ENCODE data around the gene HTD2.
"Not testable (repeated sequence)": the region's sequence is repeated elsewhere in the genome, so short reads cannot be mapped to it uniquely, and the experiment has no call there.

Gene HTD2

DNA sequence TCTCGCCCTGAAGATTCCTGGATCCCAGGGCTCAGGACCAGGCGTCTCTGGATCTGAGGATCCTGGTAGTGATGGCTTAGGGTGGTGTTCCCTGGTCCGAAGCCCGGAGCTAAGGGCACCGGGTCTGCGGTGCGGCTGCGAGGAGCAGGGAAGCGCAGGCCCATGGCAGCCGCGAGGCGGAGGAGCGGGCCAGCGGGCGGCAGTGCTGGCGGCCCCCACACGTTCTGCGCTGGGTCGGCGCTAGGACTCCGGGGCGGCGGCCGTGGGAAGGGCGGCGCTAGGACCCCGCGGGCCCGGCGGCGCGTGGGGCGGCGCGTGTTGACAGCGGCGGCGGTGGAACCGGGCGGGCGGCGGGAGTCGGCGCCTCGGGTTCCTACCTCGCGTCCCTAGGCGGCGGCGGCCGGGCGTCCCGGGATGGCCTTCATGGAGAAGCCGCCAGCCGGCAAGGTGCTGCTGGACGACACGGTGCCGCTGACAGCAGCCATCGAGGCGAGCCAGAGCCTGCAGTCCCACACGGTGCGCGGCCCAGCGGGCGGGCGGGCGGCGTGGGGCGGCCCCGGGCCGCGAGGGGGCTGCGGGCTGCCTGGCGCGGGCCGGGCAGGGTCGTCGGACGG is 26.4 kb downstream of the HTD2 start, which contains the start of gene PXK:
Gene PXK, plus strand, starts transcription at position 318 of the 614 bp plus-strand sequence. Its CDS starts 97 bp downstream, at position 415.
- peak within 1 kb of the TSS; percentile 99 for H3K4me3 Mint-ChIP-seq
- peak within 1 kb of the TSS; percentile 97 for H3K27ac Mint-ChIP-seq
- peaks cover 8% of the 10 kb centered on the region for H3K36me3 Mint-ChIP-seq (ENCODE audit: low read depth)
- H3K9me3 Mint-ChIP-seq: no peaks in the 10 kb centered on the region
- H3K4me1 Mint-ChIP-seq (ENCODE audit: low read depth): peaks cover 34% of the 10 kb centered on the region
- peak; percentile 84 for DNase-seq (ENCODE audit: low spot score)
- no peaks in the 10 kb centered on the region for H3K27me3 Mint-ChIP-seq (ENCODE audit: low read depth)

DNA sequence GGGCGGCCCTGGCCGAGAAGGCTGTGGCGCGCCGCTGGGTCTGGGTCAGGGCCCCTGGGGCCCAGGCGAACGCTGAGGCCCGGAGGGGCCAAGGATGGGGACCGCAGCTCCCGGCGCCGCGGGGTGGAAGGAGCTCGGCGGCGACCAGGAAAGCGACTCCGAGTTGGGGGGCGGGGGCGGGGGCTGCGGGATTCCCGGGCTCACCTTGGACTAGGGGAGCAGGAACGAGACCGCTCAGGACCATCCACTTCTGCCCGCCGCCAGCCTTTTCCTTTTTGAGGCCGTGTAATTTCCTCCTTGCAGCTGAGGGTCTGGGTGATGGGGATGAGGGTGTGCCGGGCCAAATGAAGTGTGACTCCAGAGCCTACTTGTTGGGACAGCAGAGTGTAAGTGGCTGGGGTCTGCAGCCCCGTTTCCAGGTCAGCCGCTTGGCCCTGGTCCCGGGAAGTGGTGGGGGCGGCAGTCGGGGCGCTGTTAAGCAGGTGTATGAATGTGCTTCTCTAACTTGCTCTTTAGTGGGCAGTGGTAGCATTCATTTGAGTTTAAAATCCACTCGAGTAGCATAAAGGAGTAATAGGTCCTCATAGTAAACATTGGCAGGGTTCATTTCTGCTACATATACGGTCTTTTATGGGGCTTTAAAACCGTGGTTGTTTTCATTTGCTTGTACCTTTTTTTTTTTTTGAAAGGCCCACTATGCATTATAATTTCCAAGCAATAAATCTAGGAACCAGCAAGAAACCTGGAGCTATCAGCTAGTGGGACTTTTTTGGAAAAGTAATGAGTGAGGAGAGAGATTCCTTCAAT is 27.1 kb downstream of the HTD2 start:
- H3K4me3 Mint-ChIP-seq: peak overlapping the region; percentile 99
- peak overlapping the region; percentile 97 for H3K27ac Mint-ChIP-seq
- peak; percentile 40 for DNase-seq (ENCODE audit: low spot score)
- no peaks in the 10 kb centered on the region for H3K27me3 Mint-ChIP-seq (ENCODE audit: low read depth)
- H3K9me3 Mint-ChIP-seq: no peaks in the 10 kb centered on the region
- H3K36me3 Mint-ChIP-seq (ENCODE audit: low read depth): peaks cover 11% of the 10 kb centered on the region
- H3K4me1 Mint-ChIP-seq (ENCODE audit: low read depth): peaks cover 34% of the 10 kb centered on the region

DNA sequence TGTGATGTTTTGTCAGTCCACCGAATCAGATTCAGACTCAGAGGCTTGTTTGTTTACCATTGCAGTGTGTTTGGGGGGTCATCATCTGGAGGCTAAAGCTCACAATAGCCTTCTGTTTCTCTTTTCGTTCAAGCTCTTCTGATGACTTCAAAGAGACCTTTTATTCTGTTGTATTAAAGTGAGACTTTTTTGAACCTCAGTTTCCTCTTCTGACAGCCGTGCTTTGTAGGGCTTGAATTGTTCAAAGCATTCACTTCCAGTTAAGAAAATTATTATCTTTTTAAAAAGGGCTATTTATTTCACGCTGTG is 27.6 kb downstream of the HTD2 start:
- Mint-ChIP-seq H3K4me3 (peak overlapping the region; percentile 99), H3K27ac (peak overlapping the region; percentile 97), H3K36me3 (ENCODE audit: low read depth) (peaks cover 15% of the 10 kb centered on the region), H3K9me3 (no peaks in the 10 kb centered on the region), H3K27me3 (ENCODE audit: low read depth) (no peaks in the 10 kb centered on the region), H3K4me1 (ENCODE audit: low read depth) (peaks cover 37% of the 10 kb centered on the region)
- DNase-seq (ENCODE audit: low spot score): no peak

DNA sequence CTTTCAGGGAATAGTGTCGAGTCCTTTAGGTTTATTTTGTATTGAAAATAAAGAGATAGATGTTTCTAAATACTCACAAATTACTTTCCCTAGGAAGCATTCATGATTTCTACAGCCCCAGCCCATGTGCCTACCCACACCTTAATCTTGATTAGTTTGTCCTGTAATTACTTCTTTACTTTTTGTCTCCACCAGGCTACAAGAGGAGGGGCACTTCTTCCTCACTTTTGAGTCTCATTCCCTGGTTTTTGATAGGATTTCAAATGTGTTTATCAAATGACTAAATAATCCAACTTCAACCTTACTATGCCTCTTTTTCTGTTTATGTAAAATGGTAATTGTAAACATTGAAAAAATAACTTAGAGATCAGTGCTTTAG is 28.2 kb downstream of the HTD2 start:
- no peak for DNase-seq (ENCODE audit: low spot score)
- Mint-ChIP-seq H3K36me3 (ENCODE audit: low read depth) (peaks cover 20% of the 10 kb centered on the region), H3K4me1 (ENCODE audit: low read depth) (peaks cover 37% of the 10 kb centered on the region), H3K9me3 (no peaks in the 10 kb centered on the region), H3K4me3 (peak overlapping the region; percentile 99), H3K27me3 (ENCODE audit: low read depth) (no peaks in the 10 kb centered on the region), H3K27ac (peak overlapping the region; percentile 97)

DNA sequence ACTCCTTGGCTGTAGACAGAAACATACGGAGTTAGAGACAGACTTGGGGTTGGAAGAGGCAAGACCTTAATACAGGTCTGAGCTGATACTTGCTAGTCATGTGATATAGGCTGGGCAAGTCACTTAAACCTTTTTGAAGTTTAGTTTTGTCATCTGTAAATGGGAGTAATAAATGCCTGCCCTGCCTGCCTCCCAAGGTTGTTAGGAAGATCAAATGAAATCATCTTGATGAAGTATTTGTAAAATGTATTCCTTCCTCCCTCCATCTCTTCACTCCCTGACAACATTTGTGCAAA is 29.3 kb downstream of the HTD2 start:
- H3K27ac Mint-ChIP-seq: peak overlapping the region; percentile 97

DNA sequence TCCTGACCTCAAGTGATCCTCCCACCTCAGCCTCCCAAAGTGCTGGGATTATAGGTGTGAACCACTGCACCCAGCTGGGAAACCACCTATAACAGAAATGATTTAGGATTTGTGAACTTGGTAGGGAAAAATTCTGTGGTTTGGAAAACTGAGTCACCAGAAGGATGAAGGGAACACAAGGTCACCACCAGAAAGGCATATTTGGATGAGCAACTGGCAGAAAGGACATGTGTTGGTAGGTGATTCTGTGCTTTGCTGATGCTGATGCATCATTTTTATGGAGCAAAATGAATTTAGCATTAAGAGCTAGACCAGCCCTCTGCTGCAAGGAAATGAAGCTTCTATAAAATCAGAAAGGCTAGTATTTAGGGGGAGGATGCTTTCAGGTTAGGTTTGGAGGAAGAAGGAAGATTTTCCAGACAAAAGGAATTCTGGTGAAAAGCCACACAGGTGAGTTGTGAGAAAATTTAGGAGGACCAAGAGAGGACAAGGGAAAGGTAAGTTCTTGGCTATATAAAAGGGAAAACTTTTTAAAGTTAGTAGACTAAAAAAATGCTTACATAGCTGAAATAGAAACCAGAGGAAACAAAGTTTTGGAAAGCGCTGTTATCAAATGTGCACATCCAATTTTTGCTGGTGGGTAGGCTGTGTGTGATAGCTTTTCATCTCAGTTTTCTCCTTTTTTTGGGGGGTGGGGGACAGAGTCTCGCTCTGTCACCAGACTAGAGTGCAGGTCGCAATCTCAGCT is 30.0 kb downstream of the HTD2 start:
- no peak for DNase-seq (ENCODE audit: low spot score)
- peaks cover 30% of the 10 kb centered on the region for H3K36me3 Mint-ChIP-seq (ENCODE audit: low read depth)
- no peaks in the 10 kb centered on the region for H3K27me3 Mint-ChIP-seq (ENCODE audit: low read depth)
- H3K4me1 Mint-ChIP-seq (ENCODE audit: low read depth): peaks cover 44% of the 10 kb centered on the region
- peak overlapping the region; percentile 4 for H3K4me3 Mint-ChIP-seq
- H3K9me3 Mint-ChIP-seq: no peaks in the 10 kb centered on the region
- peak overlapping the region; percentile 49 for H3K27ac Mint-ChIP-seq

More for the DNA sequence above, 29.3 kb downstream of the HTD2 start:
- DNase-seq (ENCODE audit: low spot score): no peak
- Mint-ChIP-seq H3K4me1 (ENCODE audit: low read depth) (peaks cover 37% of the 10 kb centered on the region), H3K27me3 (ENCODE audit: low read depth) (no peaks in the 10 kb centered on the region), H3K9me3 (no peaks in the 10 kb centered on the region), H3K4me3 (peak overlapping the region; percentile 99), H3K36me3 (ENCODE audit: low read depth) (peaks cover 23% of the 10 kb centered on the region)

DNA sequence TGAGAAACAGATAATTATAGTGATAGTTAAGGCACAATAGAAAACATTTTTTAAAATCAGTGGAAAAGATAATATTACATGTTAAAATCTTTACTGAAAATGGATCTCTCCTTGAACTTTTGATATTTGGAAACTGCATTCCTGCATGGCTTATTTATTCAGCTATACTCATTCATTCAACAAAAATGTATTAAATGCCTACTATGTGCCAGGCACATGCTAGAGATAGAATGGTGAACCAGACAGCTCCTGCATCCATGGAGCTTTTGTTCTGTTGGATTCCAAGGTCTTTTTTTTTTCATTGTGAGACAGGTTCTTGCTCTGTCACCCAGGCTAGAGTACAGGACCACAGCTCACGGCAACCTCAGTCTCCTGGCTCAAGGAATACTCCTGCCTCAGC is 30.9 kb downstream of the HTD2 start:
- Mint-ChIP-seq H3K27me3 (ENCODE audit: low read depth) (no peaks in the 10 kb centered on the region), H3K4me1 (ENCODE audit: low read depth) (peaks cover 44% of the 10 kb centered on the region), H3K9me3 (no peaks in the 10 kb centered on the region), H3K36me3 (ENCODE audit: low read depth) (peaks cover 36% of the 10 kb centered on the region), H3K27ac (no peak overlapping the region), H3K4me3 (no peak overlapping the region)
- no peak for DNase-seq (ENCODE audit: low spot score)

GRCh38 chr3:58339146-58339545 is 32.8 kb downstream of the HTD2 start:
- not testable (repeated sequence) for H3K4me3 Mint-ChIP-seq; DNase-seq (ENCODE audit: low spot score); H3K27me3 Mint-ChIP-seq (ENCODE audit: low read depth); H3K9me3 Mint-ChIP-seq
- Mint-ChIP-seq H3K27ac (peak overlapping the region; percentile 47), H3K36me3 (ENCODE audit: low read depth) (peaks cover 38% of the 10 kb centered on the region), H3K4me1 (ENCODE audit: low read depth) (peaks cover 46% of the 10 kb centered on the region)

DNA sequence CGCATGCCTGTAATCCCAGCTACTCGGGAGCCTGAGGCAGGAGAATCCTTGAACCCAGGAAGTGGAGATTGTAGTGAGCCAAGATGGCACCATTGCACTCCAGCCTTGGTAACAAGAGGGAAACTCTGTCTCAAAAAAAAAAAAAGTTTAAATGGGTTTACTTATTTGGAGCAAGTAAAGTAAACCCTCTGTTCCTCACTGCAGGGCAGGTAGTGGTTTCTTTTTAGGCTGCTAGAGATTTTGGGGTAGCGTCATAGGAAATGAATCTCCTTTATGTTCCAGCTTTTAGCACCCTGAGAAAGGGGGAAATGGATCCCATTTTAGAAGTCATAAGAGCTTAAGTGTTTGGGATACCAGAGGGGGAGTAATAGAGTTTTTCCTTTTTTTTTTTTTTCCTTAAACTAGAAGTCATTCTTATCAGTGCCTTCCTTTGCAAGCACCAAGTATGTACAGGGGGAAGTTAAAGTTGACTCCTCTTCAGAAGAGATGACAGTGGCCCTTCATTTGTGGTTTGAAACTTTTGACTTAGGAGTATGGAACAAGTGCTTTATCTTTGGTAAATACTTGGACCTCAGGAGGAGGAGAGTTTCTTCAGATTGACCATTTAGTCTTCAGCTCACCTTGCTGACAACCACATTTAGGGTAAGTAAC is 34.4 kb downstream of the HTD2 start:
- DNase-seq (ENCODE audit: low spot score): no peak
- Mint-ChIP-seq H3K27ac (peak overlapping the region; percentile 24), H3K36me3 (ENCODE audit: low read depth) (peaks cover 36% of the 10 kb centered on the region), H3K27me3 (ENCODE audit: low read depth) (no peaks in the 10 kb centered on the region), H3K4me3 (no peak overlapping the region), H3K4me1 (ENCODE audit: low read depth) (peaks cover 40% of the 10 kb centered on the region), H3K9me3 (no peaks in the 10 kb centered on the region)

- Mint-ChIP-seq H3K4me1 (ENCODE audit: low read depth) (peaks cover 40% of the 10 kb centered on the region), H3K36me3 (ENCODE audit: low read depth) (peaks cover 35% of the 10 kb centered on the region), H3K4me3 (no peak overlapping the region), H3K27ac (no peak overlapping the region), H3K27me3 (ENCODE audit: low read depth) (no peaks in the 10 kb centered on the region), H3K9me3 (no peaks in the 10 kb centered on the region)
- DNase-seq (ENCODE audit: low spot score): no peak
Measured at GRCh38 chr3:58341376-58341775, 35.1 kb downstream of the HTD2 start.

GRCh38 chr3:58342676-58343075 is 36.4 kb downstream of the HTD2 start:
- no peak overlapping the region for H3K27ac Mint-ChIP-seq
- H3K4me1 Mint-ChIP-seq (ENCODE audit: low read depth): peaks cover 43% of the 10 kb centered on the region
- no peaks in the 10 kb centered on the region for H3K9me3 Mint-ChIP-seq
- no peak for DNase-seq (ENCODE audit: low spot score)
- H3K36me3 Mint-ChIP-seq (ENCODE audit: low read depth): peaks cover 39% of the 10 kb centered on the region
- no peak overlapping the region for H3K4me3 Mint-ChIP-seq
- H3K27me3 Mint-ChIP-seq (ENCODE audit: low read depth): no peaks in the 10 kb centered on the region

- no peaks in the 10 kb centered on the region for H3K27me3 Mint-ChIP-seq (ENCODE audit: low read depth)
- H3K4me1 Mint-ChIP-seq (ENCODE audit: low read depth): peaks cover 56% of the 10 kb centered on the region
- H3K27ac Mint-ChIP-seq: no peak overlapping the region
- no peak for DNase-seq (ENCODE audit: low spot score)
- peaks cover 40% of the 10 kb centered on the region for H3K36me3 Mint-ChIP-seq (ENCODE audit: low read depth)
- H3K4me3 Mint-ChIP-seq: no peak overlapping the region
- no peaks in the 10 kb centered on the region for H3K9me3 Mint-ChIP-seq
Measured at GRCh38 chr3:58345457-58345856, 39.1 kb downstream of the HTD2 start.

GRCh38 chr3:58346368-58346767 is 40.0 kb downstream of the HTD2 start:
- Mint-ChIP-seq H3K27ac (peak overlapping the region; percentile 56), H3K9me3 (no peaks in the 10 kb centered on the region), H3K4me1 (ENCODE audit: low read depth) (peaks cover 55% of the 10 kb centered on the region), H3K27me3 (ENCODE audit: low read depth) (no peaks in the 10 kb centered on the region), H3K4me3 (peak overlapping the region; percentile 27), H3K36me3 (ENCODE audit: low read depth) (peaks cover 36% of the 10 kb centered on the region)
- no peak for DNase-seq (ENCODE audit: low spot score)

GRCh38 chr3:58347984-58348383 is 41.7 kb downstream of the HTD2 start:
- no peak overlapping the region for H3K4me3 Mint-ChIP-seq
- peaks cover 32% of the 10 kb centered on the region for H3K36me3 Mint-ChIP-seq (ENCODE audit: low read depth)
- DNase-seq (ENCODE audit: low spot score): no peak
- no peaks in the 10 kb centered on the region for H3K27me3 Mint-ChIP-seq (ENCODE audit: low read depth)
- H3K27ac Mint-ChIP-seq: no peak overlapping the region
- peaks cover 65% of the 10 kb centered on the region for H3K4me1 Mint-ChIP-seq (ENCODE audit: low read depth)
- H3K9me3 Mint-ChIP-seq: no peaks in the 10 kb centered on the region
